WTC11 (cell line): ENCODE measurements around the gene NOTCH4.

Experiments used
- ATF6 ChIP-seq: sonication (generic); formaldehyde crosslinking; IDR thresholded peaks from 2 replicates; pipeline ENCODE4 v1.8.1; 2023; ENCODE audit warnings: mild to moderate bottlenecking, missing genetic modification reagents
- CTCF ChIP-seq: fragments of 200-600 bp; IDR thresholded peaks from 2 replicates; pipeline ENCODE4 v1.8.0; 2022; ENCODE audit warnings: antibody characterized with exemption
- SMAD3 ChIP-seq: sonication (generic); formaldehyde crosslinking; IDR thresholded peaks from 2 replicates; pipeline ENCODE4 v1.8.0; 2022; ENCODE audit warnings: missing genetic modification reagents, mild to moderate bottlenecking, borderline replicate concordance
- ZNF219 ChIP-seq: sonication (generic); formaldehyde crosslinking; IDR thresholded peaks from 2 replicates; pipeline ENCODE4 v1.8.0; 2023; ENCODE audit warnings: missing genetic modification reagents, mild to moderate bottlenecking, borderline replicate concordance

- TF ChIP-seq ATF6, result no peak
- TF ChIP-seq CTCF, result no peak
- TF ChIP-seq ZNF219, result no peak
- TF ChIP-seq SMAD3 (CRISPR knock-in tag), result no peak
Observed at GRCh38 chr6:32146687-32147086, 77.2 kb downstream of the NOTCH4 start.
